Measurements from ENCODE around the gene RD3L. TPM values are rescaled to one million over a fixed set of nuclear protein-coding genes. Genes with fewer than 3 reads are reported as not detected.

The RD3L gene
- total RNA-seq, 2 experiments from 2014 or later = not detected

DNA sequence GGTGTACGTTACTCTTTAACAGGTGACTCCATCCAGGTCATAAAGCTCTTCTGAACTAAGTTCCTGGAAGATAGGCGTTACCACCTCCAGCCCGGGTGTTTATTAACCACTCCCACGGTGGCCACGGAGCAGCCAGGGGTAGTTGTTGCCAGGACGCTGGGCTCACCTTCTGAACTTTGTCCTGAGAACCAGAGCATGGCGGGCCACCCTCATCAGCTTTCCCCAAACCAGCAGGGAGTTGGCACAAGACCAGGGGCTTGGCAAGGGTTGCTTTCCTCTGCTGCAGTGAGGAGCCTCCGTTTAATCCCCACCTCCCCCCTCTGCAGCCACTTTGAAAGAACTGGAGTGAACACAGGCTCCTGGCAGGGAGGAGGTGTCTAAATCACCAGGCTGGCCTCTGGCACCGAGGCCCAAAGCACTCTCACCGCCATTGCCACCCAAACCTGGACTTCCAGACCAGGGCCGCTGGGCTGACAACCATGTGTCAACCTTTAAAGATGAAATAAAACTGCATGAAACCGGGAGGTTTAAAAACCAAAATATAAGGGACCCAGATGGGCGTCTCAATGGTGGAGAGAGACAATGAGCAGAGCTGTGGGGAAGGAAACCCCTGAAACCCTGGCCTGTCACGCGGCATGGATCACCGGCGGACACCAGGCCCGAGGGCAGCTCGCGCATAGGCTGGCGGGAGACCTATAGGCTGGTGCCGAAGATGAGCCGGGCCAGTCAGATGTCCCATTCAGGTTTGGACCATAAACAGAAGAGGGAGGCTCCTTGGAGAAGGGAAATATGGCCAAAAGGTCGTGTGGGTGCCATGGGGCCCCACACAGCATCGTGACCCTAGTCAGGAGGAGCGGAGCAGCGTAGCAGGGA lies 45.0 kb downstream of the RD3L start:
- Mint-ChIP-seq H3K27ac (no peak overlapping the region), H3K9me3 (no peaks in the 10 kb centered on the region), H3K36me3 (no peaks in the 10 kb centered on the region), H3K27me3 (no peaks in the 10 kb centered on the region), H3K4me3 (no peak overlapping the region), H3K4me1 (peaks cover 2% of the 10 kb centered on the region)
- no peak for DNase-seq
- POLR2A ChIA-PET = no interaction called here
- no peak for ATAC-seq (ENCODE audit: low read depth)

DNA sequence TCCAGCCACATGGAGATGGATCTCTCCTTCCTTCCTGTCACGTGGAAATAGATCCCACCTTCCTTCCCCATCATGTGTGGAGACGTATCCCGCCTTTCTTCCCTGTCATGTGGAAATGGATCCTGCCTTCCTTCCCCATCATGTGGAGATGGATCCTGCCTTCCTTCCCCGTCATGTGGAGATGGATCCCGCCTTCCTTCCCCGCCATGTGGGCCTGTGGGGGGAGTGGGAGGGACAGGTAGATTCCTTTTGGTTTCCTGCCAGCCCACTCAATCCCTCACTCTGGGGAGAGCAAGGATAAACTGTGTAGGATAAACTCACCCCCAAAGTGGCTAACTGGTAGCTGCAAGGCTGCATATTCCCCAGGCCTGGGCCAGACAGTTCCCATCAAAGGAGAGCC lies 45.8 kb downstream of the RD3L start:
- POLR2A ChIA-PET = no interaction called here
- DNase-seq = no peak
- H3K27ac Mint-ChIP-seq = no peak overlapping the region
- peaks cover 2% of the 10 kb centered on the region for H3K4me1 Mint-ChIP-seq
- H3K36me3 Mint-ChIP-seq = no peaks in the 10 kb centered on the region
- H3K9me3 Mint-ChIP-seq = no peaks in the 10 kb centered on the region
- H3K4me3 Mint-ChIP-seq = no peak overlapping the region
- no peak for ATAC-seq (ENCODE audit: low read depth)
- H3K27me3 Mint-ChIP-seq = no peaks in the 10 kb centered on the region

DNA sequence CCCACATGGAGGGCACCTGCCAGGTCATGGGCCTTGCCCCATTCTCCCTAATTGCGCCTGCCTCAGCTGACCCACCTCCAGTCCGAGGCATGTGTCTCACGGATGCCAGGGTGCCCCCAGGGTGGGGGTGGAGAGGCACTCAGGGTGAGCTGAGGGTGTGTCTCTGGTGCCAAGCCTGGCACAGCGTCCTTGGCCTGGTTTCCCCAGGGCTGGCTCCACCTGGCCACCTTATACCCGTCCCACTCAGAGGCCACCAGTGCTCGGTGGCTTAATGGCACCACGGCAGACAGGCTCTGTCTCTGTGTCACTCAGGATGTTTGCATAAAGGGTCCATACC lies 47.6 kb downstream of the RD3L start:
- Mint-ChIP-seq H3K9me3 (no peaks in the 10 kb centered on the region), H3K4me1 (no peaks in the 10 kb centered on the region)
- ATAC-seq (ENCODE audit: low read depth) = no peak

DNA sequence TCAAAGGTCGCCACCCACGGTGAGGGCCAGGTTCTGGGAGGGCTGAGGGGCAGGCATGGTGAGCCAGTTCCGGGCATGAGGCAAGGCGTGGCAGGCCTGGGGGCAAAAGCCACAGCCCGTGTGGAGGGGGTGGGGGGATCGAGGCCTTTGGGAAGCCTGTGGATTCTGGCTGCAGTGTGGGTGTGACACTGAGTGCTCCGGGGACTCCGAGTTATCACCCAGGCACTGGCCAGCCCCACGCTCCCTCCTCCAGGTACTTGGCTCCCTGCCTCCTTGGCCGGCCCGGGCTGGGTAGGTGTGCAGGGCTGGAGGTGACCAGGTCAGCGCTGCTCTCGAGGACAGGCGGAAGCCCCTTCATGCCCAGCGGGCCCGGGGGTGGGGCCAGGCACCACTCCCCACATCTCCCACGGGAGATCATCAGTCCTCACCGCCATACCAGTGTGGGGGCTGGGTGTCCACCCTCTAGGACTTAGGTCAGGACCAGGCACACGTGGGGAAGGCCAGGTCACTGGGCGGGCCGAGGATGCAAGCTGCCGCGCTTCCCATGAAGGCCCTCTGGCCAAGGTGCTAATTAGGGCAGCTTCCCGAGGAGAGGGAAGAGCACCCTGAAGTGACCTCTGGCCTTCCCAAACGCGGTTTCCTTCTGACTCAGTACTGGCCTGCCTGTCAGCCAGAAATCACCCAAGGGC lies 48.2 kb downstream of the RD3L start:
- ATAC-seq (ENCODE audit: low read depth) = no peak
- POLR2A ChIA-PET = no interaction called here
- Mint-ChIP-seq H3K4me1 (no peaks in the 10 kb centered on the region), H3K4me3 (no peak overlapping the region), H3K9me3 (no peaks in the 10 kb centered on the region), H3K36me3 (no peaks in the 10 kb centered on the region), H3K27ac (no peak overlapping the region), H3K27me3 (no peaks in the 10 kb centered on the region)
- DNase-seq = no peak

More for the DNA sequence above, 47.6 kb downstream of the RD3L start:
- Mint-ChIP-seq H3K36me3 (no peaks in the 10 kb centered on the region), H3K4me3 (no peak overlapping the region), H3K27ac (no peak overlapping the region), H3K27me3 (no peaks in the 10 kb centered on the region)
- POLR2A ChIA-PET = no interaction called here
- DNase-seq = no peak

DNA sequence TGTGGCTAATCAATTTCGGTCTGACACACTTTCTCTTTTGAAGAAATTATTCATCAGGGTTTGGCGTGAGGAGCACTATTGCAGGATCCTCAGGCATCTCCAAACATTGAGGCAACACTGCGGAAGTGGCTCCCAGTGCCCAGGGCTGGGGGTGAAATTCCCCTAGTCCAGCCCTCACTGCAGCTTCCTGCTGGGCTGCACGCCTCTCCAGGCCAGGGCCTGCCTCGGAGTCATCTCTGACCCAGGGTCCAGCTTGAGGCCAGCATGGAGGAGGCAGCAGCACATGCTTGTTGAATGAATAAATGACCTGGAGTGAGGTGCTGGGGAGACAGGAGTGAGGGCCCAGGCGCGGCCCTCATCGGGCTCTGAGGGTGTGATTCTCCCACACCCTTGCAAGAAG lies 50.1 kb downstream of the RD3L start:
- H3K4me3 Mint-ChIP-seq = no peak overlapping the region
- DNase-seq (no peak), ATAC-seq (ENCODE audit: low read depth) (no peak)
- no peaks in the 10 kb centered on the region for H3K9me3 Mint-ChIP-seq
- no peak overlapping the region for H3K27ac Mint-ChIP-seq
- POLR2A ChIA-PET = interaction anchor here (0.7 kb wide), 1 partner anchor 236 kb away, joined by 3 read pairs; no protein-coding TSS in a partner anchor
- no peaks in the 10 kb centered on the region for H3K4me1 Mint-ChIP-seq
- H3K36me3 Mint-ChIP-seq = no peaks in the 10 kb centered on the region
- H3K27me3 Mint-ChIP-seq = no peaks in the 10 kb centered on the region

DNA sequence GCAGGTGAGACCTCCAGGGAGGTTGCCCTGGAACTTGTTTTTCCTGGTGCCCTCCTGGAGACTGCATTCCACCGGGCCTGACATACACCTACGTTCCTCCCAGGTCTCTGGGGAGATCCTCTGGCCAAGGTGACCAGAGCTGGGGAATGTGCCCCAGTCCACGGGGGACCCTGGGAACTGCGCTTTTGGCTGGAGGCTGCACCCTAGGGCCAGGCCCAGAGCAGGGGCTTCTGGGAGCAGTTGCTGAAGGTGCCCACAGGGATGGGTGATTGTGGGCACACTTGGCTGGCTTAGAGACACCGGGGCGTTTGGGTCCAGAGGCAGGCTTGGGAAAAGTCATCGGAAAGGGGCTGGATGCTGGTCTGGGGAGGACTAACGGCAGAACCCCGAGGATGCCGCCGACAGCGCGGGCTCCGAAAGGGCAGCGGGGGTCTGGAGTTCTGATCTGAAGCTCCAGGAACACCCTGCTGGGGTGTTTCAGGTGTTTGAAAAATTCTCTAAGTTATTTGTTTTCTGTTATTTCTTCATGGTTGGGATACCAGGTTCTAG lies 50.6 kb downstream of the RD3L start:
- POLR2A ChIA-PET = no interaction called here
- ATAC-seq (ENCODE audit: low read depth) (no peak), DNase-seq (no peak)
- H3K36me3 Mint-ChIP-seq = no peaks in the 10 kb centered on the region
- no peaks in the 10 kb centered on the region for H3K4me1 Mint-ChIP-seq
- H3K27ac Mint-ChIP-seq = no peak overlapping the region
- H3K9me3 Mint-ChIP-seq = no peaks in the 10 kb centered on the region
- no peak overlapping the region for H3K4me3 Mint-ChIP-seq
- H3K27me3 Mint-ChIP-seq = no peaks in the 10 kb centered on the region

DNA sequence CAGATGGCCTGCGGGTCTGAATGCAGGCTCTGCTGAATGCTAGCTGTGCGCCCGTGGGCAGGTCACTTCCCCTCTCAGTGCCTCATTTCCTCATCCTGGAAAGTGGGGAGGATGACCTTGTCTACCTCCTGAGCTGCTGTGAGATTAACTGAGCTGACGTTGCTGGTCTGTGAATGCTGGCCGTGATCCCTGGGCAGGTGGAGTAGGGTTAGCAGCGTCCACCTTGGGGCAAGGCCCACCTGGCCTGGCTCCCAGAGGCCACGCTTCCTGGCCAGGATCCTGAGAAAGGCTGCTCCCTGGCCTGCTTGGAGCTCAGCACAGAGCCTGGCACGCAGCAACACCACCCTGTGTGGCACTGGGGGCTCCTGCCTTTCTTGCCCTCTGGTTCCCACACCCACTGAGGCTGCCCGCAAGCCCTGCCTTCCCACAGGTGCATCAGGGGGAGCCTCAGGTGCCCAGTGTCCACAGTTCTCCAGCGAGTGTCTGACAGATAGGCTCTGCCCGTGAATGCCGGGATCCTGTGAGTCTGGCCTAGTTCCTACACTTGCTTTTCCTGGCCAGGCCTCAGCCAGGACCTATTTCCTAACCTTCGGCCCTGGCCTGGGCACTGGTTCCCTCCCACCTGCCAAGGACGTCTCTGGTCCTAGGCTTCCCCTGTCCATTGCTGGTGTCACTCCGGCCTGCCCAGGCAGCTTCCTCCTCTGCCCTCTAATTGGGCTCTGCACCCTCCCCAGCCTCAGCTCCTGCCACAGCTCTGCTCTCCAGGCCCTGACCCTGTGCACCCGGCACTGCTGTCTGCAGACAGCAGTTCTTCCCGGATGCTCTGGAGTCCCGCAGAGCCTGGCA lies 51.3 kb downstream of the RD3L start:
- Mint-ChIP-seq H3K4me3 (no peak overlapping the region), H3K4me1 (no peaks in the 10 kb centered on the region), H3K27ac (no peak overlapping the region), H3K9me3 (no peaks in the 10 kb centered on the region), H3K36me3 (no peaks in the 10 kb centered on the region), H3K27me3 (no peaks in the 10 kb centered on the region)
- DNase-seq (no peak), ATAC-seq (ENCODE audit: low read depth) (no peak)
- POLR2A ChIA-PET = no interaction called here

Other genes with a start within 250 kb of the RD3L start
- gene XRCC3, start 227.1 kb downstream of the RD3L start, total RNA-seq = 10 to 100 TPM; 35.5 to 41.3 TPM
- gene ZFYVE21, start 226.7 kb downstream of the RD3L start, total RNA-seq = 10 to 100 TPM; 18.5 to 19.5 TPM
- 10 to 100 TPM; 17.0 to 17.7 TPM for gene PPP1R13B, start 95.0 kb downstream of the RD3L start, total RNA-seq
- gene TDRD9, start 14.1 kb downstream of the RD3L start, total RNA-seq = under 1 TPM; 0.33 to 0.62 TPM
- not detected for gene ASPG, start 143.2 kb upstream of the RD3L start, total RNA-seq
- under 1 TPM; 0.17 to 0.26 TPM for gene KIF26A, start 196.1 kb upstream of the RD3L start, total RNA-seq